Muscle layer of colon (tissue), 2 donors: ENCODE measurements around the gene SAMD1.

Experiments
- H3K27ac ChIP-seq: one replicate; pipeline ENCODE4 v1.7.0; 2013; ENCODE audit warnings: low read depth, mild to moderate bottlenecking, low read length, moderate library complexity
- H3K27me3 ChIP-seq, 2 donors: one replicate each; pipeline ENCODE4 v1.7.0; 2013; ENCODE audit warnings: low read length in 2 of 2, mild to moderate bottlenecking in 2 of 2; ENCODE audit not compliant: insufficient read depth in 2 of 2, control insufficient read depth in 1 of 2
- H3K36me3 ChIP-seq: one replicate; pipeline ENCODE4 v1.7.0; 2013; ENCODE audit warnings: mild to moderate bottlenecking, low read length; ENCODE audit not compliant: insufficient read depth
- H3K4me1 ChIP-seq: one replicate; pipeline ENCODE4 v1.7.0; 2013; ENCODE audit warnings: mild to moderate bottlenecking, low read length; ENCODE audit not compliant: insufficient read depth
- H3K4me3 ChIP-seq, 2 donors: one replicate each; pipeline ENCODE4 v1.7.0; 2013; ENCODE audit warnings: low read length in 2 of 2, low read depth in 1 of 2, mild to moderate bottlenecking in 1 of 2, moderate library complexity in 1 of 2
- H3K9ac ChIP-seq: one replicate; pipeline ENCODE4 v1.7.0; 2013; ENCODE audit warnings: low read length
- H3K9me3 ChIP-seq: one replicate; pipeline ENCODE4 v1.7.0; 2013; ENCODE audit warnings: mild to moderate bottlenecking, low read length
- donor health status: abdominal sarcoma.
- donor health status: Adenocarcinoma of cecum.

Gene SAMD1

DNA sequence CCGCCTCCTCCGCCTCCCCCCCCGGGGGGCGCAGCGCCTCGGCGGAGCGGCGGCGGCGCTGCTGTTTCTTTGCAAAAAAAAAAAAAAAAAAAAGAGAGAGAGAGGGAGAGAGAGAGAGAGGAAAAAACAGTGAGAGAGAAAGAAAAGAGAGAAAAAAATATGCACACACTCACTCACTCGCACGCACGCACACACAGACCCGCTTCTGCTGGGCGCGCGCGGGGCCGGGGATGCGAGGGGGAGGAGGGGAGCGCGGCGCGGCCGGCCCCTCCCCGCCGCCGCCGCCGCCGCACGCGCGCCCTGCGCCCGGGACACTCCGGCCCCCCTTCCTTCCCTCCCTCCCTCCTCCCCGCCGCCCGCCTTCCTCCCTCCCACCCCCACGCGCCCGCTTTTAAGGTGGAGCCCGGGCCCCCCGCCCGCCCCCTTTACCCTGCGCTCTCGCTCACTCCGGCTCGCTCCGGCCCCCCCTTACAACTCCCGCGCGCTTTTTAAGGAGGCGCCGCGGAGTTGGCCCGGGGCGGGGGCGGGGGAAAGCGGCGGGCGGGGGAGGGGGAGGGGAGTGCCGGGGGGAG, at the start of gene SAMD1:
Gene SAMD1, minus strand, starts transcription at position 243 of the 572 bp plus-strand sequence.
- peaks cover 14% of the 10 kb centered on the region for H3K4me1 ChIP-seq
- peak within 1 kb of the TSS; percentile 92 for H3K27ac ChIP-seq
- peak within 1 kb of the TSS; percentile 60 to 87 for H3K4me3 ChIP-seq
- peaks cover 6% of the 10 kb centered on the region for H3K9me3 ChIP-seq
- H3K27me3 ChIP-seq: no peaks in the 10 kb centered on the region
- H3K36me3 ChIP-seq: peaks cover 14% of the 10 kb centered on the region
- H3K9ac ChIP-seq: no peak within 1 kb of the TSS

- H3K27me3 ChIP-seq: no peaks in the 10 kb centered on the region
- H3K36me3 ChIP-seq: no peaks in the 10 kb centered on the region
- H3K4me1 ChIP-seq: peaks cover 15% of the 10 kb centered on the region
- H3K9me3 ChIP-seq: no peaks in the 10 kb centered on the region
- H3K27ac ChIP-seq: no peak overlapping the region
- no peak overlapping the region for H3K9ac ChIP-seq
- H3K4me3 ChIP-seq: no peak overlapping the region
Measured at GRCh38 chr19:14139944-14140343, 49.4 kb upstream of the SAMD1 start.

GRCh38 chr19:14138576-14139265, 48.2 kb upstream of the SAMD1 start:
- Histone ChIP-seq H3K9me3 (no peaks in the 10 kb centered on the region), H3K9ac (no peak overlapping the region), H3K4me1 (peaks cover 15% of the 10 kb centered on the region), H3K27me3 (no peaks in the 10 kb centered on the region), H3K4me3 (no peak overlapping the region), H3K36me3 (no peaks in the 10 kb centered on the region), H3K27ac (no peak overlapping the region)

DNA sequence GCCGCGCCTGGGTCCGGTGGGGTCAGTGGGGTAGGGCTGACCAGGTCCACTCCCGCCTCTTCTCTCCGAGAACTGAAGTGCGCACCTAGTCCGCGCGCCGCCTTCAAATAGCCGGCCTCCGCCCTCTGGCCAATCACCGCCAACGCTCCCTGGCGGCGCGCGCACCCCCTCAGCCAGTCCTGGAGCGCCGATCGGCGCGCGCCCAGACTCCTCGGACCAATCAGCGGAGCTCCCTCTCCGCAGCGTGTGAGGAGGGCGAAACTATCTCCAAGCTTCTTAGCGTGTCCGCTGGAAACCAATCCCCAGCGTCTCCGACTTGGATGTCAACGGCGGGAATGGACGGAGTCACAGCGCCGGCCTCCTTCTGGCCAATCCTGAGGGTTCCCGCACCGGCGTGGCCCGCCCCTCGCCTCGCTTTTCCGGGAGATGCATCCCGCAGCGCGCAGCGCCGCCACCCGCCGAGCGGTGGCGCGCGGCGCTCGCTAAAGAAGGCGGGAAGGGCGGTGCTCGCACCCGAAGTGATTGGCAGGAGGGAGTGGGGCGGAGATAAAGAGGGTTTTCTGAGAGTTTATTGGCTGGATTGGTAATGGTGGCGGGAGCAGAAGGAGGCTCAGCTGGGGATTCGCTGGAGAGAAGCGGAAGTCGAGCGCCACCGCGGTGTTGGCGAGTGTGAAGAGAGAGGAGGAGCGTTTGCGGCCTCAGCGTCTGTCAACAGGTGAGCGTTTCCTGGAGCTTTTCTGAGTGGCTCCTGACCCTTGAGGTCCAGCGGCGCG, 46.1 kb upstream of the SAMD1 start, which contains the start of gene ASF1B:
Gene ASF1B, minus strand, starts transcription at position 81 of the 773 bp plus-strand sequence. CDS start 133 bp downstream, outside the sequence.
- Histone ChIP-seq H3K4me3 (peak within 1 kb of the TSS; percentile 64 to 70), H3K36me3 (no peaks in the 10 kb centered on the region), H3K27me3 (no peaks in the 10 kb centered on the region), H3K27ac (peak within 1 kb of the TSS; percentile 77), H3K4me1 (peaks cover 15% of the 10 kb centered on the region), H3K9ac (peak within 1 kb of the TSS; percentile 49), H3K9me3 (no peaks in the 10 kb centered on the region)

DNA sequence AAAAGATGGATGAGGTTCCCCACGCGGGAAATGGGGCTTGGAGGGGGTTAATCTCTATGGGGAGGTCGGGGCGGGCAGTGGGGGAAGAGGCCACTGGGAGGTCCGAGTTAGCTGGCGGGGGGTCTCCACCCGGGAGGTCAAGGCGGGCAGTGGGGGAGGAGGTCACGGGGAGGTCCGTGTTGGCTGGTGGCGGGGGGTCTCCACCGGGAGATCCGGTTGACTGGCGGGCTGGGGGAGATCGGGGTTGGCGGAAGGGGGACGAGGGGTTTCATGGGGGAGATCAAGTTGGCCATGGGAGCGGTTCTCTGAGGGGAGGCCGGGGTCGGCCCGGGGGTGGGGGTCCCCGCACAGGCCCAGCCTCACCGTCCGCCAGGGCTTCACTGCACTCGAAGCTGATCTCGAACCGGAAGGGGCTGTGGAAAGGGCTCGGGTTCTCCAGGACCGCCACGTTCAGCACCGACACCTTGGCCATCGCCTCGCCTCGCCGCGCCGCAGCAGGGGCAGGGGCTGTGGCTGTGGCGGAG, 45.5 kb upstream of the SAMD1 start:
- Histone ChIP-seq H3K4me3 (peak overlapping the region; percentile 63 to 64), H3K36me3 (no peaks in the 10 kb centered on the region), H3K27ac (no peak overlapping the region), H3K9me3 (no peaks in the 10 kb centered on the region), H3K9ac (no peak overlapping the region), H3K27me3 (no peaks in the 10 kb centered on the region), H3K4me1 (peaks cover 15% of the 10 kb centered on the region)

GRCh38 chr19:14135355-14135754, 44.8 kb upstream of the SAMD1 start:
- no peak overlapping the region for H3K9ac ChIP-seq
- no peaks in the 10 kb centered on the region for H3K36me3 ChIP-seq
- no peaks in the 10 kb centered on the region for H3K9me3 ChIP-seq
- H3K4me1 ChIP-seq: peaks cover 15% of the 10 kb centered on the region
- H3K27ac ChIP-seq: no peak overlapping the region
- H3K27me3 ChIP-seq: no peaks in the 10 kb centered on the region
- H3K4me3 ChIP-seq: no peak overlapping the region

DNA sequence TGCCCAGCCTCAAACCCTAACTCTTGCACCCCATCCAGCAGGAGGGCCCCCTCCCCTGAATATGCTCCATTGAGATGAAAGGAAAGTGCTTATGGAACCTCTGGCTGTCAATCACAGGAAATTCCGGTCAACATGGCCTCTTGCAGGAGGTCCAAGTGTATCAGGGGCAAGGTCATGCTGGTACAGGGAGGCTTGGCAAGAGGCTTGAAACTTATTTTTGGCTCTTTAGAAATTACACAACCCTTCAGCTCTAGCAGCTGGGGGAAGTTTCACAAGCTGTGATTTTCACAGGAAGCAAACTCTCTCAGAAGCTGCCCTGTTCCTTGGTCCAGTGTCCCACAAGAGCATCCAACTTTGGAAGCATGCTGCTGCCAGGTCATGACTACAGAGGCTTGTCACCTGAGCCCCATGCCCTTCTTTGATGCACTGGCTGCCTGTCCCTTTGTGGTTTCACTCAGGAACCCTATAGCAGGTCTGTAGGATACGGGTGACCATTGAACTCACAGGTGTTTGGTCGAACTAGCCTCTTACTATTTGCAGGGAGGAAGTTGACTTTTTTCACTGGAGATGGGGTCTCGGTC, 37.5 kb upstream of the SAMD1 start:
- no peaks in the 10 kb centered on the region for H3K27me3 ChIP-seq
- H3K27ac ChIP-seq: no peak overlapping the region
- no peaks in the 10 kb centered on the region for H3K36me3 ChIP-seq
- H3K9me3 ChIP-seq: no peaks in the 10 kb centered on the region
- H3K4me1 ChIP-seq: no peaks in the 10 kb centered on the region
- no peak overlapping the region for H3K4me3 ChIP-seq
- H3K9ac ChIP-seq: no peak overlapping the region

- Histone ChIP-seq H3K4me3 (no peak overlapping the region), H3K36me3 (no peaks in the 10 kb centered on the region), H3K27me3 (no peaks in the 10 kb centered on the region), H3K9ac (no peak overlapping the region), H3K9me3 (no peaks in the 10 kb centered on the region), H3K4me1 (no peaks in the 10 kb centered on the region), H3K27ac (no peak overlapping the region)
Measured at GRCh38 chr19:14127176-14127575, 36.6 kb upstream of the SAMD1 start.

DNA sequence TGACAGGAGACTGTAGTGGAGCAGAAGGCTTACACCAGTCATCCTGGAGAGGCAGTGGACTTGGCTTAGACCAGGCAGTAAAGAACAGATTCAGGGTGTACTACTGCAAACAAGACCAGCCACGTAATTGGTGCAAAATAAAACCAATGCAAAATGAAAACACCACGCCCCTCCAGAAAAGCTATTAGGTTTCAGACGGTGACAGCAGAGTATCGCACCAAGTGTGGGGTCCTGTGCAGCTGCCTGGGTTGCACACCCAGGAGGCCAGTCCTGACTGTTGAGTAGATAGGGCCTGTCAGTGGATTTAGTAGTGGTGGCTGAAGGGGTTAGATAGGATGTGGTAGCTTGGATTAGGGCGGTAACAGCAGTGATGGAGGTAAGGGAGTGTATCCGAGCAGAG, 32.4 kb upstream of the SAMD1 start:
- H3K36me3 ChIP-seq: no peaks in the 10 kb centered on the region
- H3K27ac ChIP-seq: no peak overlapping the region
- no peaks in the 10 kb centered on the region for H3K9me3 ChIP-seq
- peaks cover 17% of the 10 kb centered on the region for H3K4me1 ChIP-seq
- H3K9ac ChIP-seq: no peak overlapping the region
- no peaks in the 10 kb centered on the region for H3K27me3 ChIP-seq
- H3K4me3 ChIP-seq: no peak overlapping the region

GRCh38 chr19:14120497-14120780, 29.9 kb upstream of the SAMD1 start:
- H3K27me3 ChIP-seq: no peaks in the 10 kb centered on the region
- H3K36me3 ChIP-seq: no peaks in the 10 kb centered on the region
- no peak overlapping the region for H3K4me3 ChIP-seq
- peaks cover 32% of the 10 kb centered on the region for H3K4me1 ChIP-seq
- no peak overlapping the region for H3K9ac ChIP-seq
- no peaks in the 10 kb centered on the region for H3K9me3 ChIP-seq
- no peak overlapping the region for H3K27ac ChIP-seq
